ENCODE measurements around the gene TTC21A.
A peak's percentile ranks its signal among the peaks of the same experiment; 100 is the strongest.

TTC21A gene

GRCh38 chr3:39177708-39178332 is 70.3 kb downstream of the TTC21A start:
- DNase-seq (ENCODE audit: low read depth in 2 of 2), result peak; percentile 69 to 76

GRCh38 chr3:39178553-39178952 is 71.1 kb downstream of the TTC21A start:
- no peak for DNase-seq (ENCODE audit: low read depth in 2 of 2)

DNA sequence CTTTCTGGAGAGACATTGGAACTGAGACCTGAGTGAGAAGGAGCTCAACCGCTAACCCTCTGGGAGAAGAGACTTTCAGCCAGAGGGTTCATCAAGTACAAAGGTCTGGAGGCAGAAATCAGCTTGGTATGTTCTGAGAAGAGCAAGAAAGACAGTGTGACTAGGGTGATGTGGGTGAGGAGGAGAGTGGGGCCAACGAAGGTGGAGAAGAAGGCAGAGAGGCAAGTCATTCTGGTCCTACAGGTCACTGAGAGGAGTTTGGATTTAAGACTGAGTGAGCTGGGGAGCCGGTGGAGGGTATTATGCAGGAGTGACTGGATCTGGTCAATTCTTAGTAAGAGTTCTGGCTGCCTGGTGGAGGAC is 72.7 kb downstream of the TTC21A start:
- DNase-seq (ENCODE audit: low read depth in 2 of 2), result no peak

- DNase-seq (ENCODE audit: low read depth in 2 of 2), result peak; percentile 84 to 87
Measured at GRCh38 chr3:39180546-39181346, 73.3 kb downstream of the TTC21A start.

DNA sequence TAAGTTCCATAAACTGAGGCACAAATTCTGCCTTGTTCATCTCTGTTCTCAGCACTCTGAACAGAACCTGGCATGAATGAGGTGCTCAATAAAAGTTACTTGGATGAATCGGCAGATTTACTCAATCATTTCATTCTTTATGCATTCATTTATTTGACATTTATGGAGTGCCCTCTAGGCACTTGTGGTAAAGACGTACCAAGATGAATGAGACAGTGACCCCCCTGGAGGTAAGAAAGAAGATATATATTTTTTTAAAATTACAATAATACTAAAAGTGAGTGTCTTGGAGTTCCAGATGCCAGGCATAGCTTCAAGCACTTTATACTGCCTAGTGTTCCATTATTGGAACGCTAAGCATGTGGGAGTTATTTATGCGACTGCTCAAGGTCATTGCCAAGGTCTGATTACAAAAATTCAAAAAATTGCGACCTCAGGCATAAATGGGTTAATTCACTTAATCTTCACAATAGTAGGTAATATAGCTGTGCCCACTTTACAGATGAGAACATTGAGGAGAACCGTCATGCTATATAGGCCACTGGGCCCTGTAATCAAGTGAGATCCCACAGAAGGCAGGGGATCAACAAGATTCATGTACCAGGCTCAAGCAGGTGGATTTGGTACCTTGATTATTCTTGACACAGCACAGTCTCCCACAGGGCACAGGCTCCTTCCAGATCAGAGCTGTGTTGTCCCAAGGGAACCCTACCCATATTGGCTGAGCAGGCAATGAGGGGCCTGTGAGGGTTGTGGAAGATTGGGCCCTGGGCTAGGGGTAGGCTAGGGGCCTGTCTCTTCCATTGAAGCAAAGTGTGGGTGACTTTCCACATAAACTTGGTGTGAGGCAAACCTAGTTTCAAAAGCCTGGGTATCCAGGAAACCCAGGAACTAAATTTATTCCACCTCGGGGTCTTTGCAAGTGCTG is 74.2 kb downstream of the TTC21A start:
- DNase-seq (ENCODE audit: low read depth in 2 of 2), result no peak

GRCh38 chr3:39183211-39184080 is 76.0 kb downstream of the TTC21A start:
- DNase-seq (ENCODE audit: low read depth in 2 of 2), result no peak

GRCh38 chr3:39184081-39184967 is 76.8 kb downstream of the TTC21A start:
- no peak for DNase-seq (ENCODE audit: low read depth in 2 of 2)

- no peak for DNase-seq (ENCODE audit: low read depth in 2 of 2)
Measured at GRCh38 chr3:39184968-39185285, 77.4 kb downstream of the TTC21A start.

DNA sequence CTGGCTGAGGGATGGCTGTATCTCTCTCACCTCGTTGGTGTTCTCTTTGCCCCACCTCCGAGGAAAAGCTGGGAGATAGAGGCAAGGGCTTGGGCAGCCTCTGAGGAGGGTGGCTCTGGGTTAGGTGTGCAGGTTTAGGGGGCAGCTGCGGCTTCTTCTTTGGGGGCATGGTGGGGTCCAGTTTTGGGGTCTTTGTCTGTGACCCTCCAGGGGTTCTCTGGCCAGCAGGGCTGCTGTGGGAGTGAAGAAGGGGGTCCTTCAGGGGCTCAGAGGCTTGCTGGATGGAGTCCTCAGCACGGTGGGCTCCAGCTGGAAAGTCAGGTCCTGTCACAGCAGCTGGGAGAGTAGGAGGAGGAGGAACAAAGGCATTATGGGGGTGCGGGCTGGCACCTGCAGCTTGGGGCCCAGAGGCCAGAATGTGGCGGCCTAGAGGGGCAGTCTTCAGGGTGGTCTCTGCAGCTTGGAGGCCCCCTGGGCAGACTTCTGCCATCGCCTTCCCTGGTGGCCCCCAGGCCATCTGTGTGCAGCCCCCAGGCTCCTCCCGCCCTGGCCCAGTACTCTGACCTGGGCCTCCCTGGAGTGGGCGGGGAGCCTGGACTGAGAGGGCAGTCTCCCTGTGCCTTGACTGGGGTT is 78.0 kb downstream of the TTC21A start:
- no peak for DNase-seq (ENCODE audit: low read depth in 2 of 2)

- no peak for DNase-seq (ENCODE audit: low read depth in 2 of 2)
Measured at GRCh38 chr3:39185959-39186691, 78.6 kb downstream of the TTC21A start.

- no peak for DNase-seq (ENCODE audit: low read depth in 2 of 2)
Measured at GRCh38 chr3:39186692-39187151, 79.2 kb downstream of the TTC21A start.

GRCh38 chr3:39187372-39188155 is 80.1 kb downstream of the TTC21A start:
- DNase-seq (ENCODE audit: low read depth in 2 of 2), result no peak
